Erythroblast (primary cell): Measurements from ENCODE around the gene SLC24A3.

Source experiments
- GATA1 ChIP-seq: IDR thresholded peaks from 2 replicates; pipeline ENCODE4 v1.6.1; 2011; ENCODE audit warnings: low read depth, mild to moderate bottlenecking, control low read depth, low read length, moderate library complexity
- POLR2A ChIP-seq: IDR thresholded peaks from 2 replicates; pipeline ENCODE4 v1.6.1; 2011; ENCODE audit warnings: mild to moderate bottlenecking, low read length

GRCh38 chr20:19465536-19465935 is 253.1 kb downstream of the SLC24A3 start:
- TF ChIP-seq POLR2A (no peak), GATA1 (no peak)
